Endothelial cell of umbilical vein (primary cell): ENCODE results near the gene UCK1. TPM values are rescaled to one million over a fixed set of nuclear protein-coding genes. Genes with fewer than 3 reads are reported as not detected.

Experiments used
- BruUV-seq: library from RNA; stranded (reverse); fragments of 400-500 nt; replicated peaks from 2 replicates; lab custom pipeline; 2021; lab: Mats Ljungman, UMichigan
- CTCF ChIA-PET: fragments of 300-600, 350-600 bp; sonication (Branson Sonifier 250); formaldehyde crosslinking; loops from one replicate; lab custom pipeline; 2021; ENCODE audit warnings: antibody characterized with exemption, inconsistent platforms; lab: Charles Lee
- POLR2A ChIA-PET: fragments of 300-600, 350-600 bp; sonication (Branson Sonifier 250); formaldehyde crosslinking; loops from one replicate; lab custom pipeline; 2021; ENCODE audit warnings: antibody characterized with exemption, inconsistent platforms; lab: Charles Lee
- DNase-seq: peaks from one replicate; pipeline ENCODE4 v3.0.0-alpha.2; 2011; ENCODE audit warnings: low read depth, low spot score
- FAIRE-seq: peaks from 2 replicates; lab custom pipeline; 2011; peaks lifted over from hg19 to GRCh38; lab: Jason Lieb, UNC
- H2AFZ ChIP-seq: 2 replicates; pipeline ENCODE4 v1.6.0; 2012; ENCODE audit warnings: low read depth, low read length, control low read depth, inconsistent platforms
- H3K27ac ChIP-seq: 2 replicates; pipeline ENCODE4 v1.5.1; 2011; ENCODE audit warnings: low read depth, mild to moderate bottlenecking, control low read depth, low read length, moderate library complexity; ENCODE audit not compliant: insufficient read depth
- H3K27me3 ChIP-seq, 2 experiments: 2 replicates each; pipeline versions ENCODE4 v1.6.0 to v1.6.1; 2011; ENCODE audit warnings: low read length in 2 of 2, mixed read lengths in 1 of 2; ENCODE audit not compliant: control insufficient read depth in 2 of 2, insufficient read depth in 2 of 2
- H3K36me3 ChIP-seq, 2 experiments: 2 replicates in 1 of 2; 3 replicates in 1 of 2; pipeline ENCODE4 v1.5.1; 2011; ENCODE audit warnings: low read length in 2 of 2, mild to moderate bottlenecking in 1 of 2, moderate library complexity in 1 of 2; ENCODE audit not compliant: control insufficient read depth in 2 of 2, insufficient read depth in 2 of 2; ENCODE audit errors: extremely low read depth in 1 of 2
- H3K4me1 ChIP-seq: 3 replicates; pipeline ENCODE4 v1.5.1; 2011; ENCODE audit warnings: mild to moderate bottlenecking, low read length; ENCODE audit not compliant: control insufficient read depth, insufficient read depth; ENCODE audit errors: extremely low read depth
- H3K4me2 ChIP-seq: 2 replicates; pipeline ENCODE4 v1.6.1; 2011; ENCODE audit warnings: low read length, control low read depth, mixed read lengths; ENCODE audit not compliant: insufficient read depth
- H3K4me3 ChIP-seq, 3 experiments: fragments of 200-600 bp in 1 of 3; sonication (generic), shearing (Covaris generic) in 1 of 3; replicated peaks in 1 of 3; 2 replicates each; pipeline ENCODE4 v1.5.1; 2011 to 2016; ENCODE audit warnings: control low read depth in 3 of 3, low read length in 3 of 3, mild to moderate bottlenecking in 2 of 3, inconsistent platforms in 1 of 3, low read depth in 1 of 3, moderate library complexity in 1 of 3; ENCODE audit not compliant: insufficient read depth in 1 of 3
- H3K79me2 ChIP-seq: 2 replicates; pipeline ENCODE4 v1.6.0; 2012; ENCODE audit warnings: low read length, inconsistent platforms; ENCODE audit not compliant: control insufficient read depth, insufficient read depth
- H3K9ac ChIP-seq: replicated peaks from 2 replicates; pipeline ENCODE3; 2011; ENCODE audit warnings: low read length, control low read depth; ENCODE audit not compliant: insufficient read depth; ENCODE audit errors: extremely low read depth
- H3K9me1 ChIP-seq: replicated peaks from 3 replicates; pipeline ENCODE4 v1.6.0; 2011; ENCODE audit warnings: mild to moderate bottlenecking, low read length; ENCODE audit not compliant: control insufficient read depth, insufficient read depth; ENCODE audit errors: extremely low read depth
- H3K9me3 ChIP-seq: replicated peaks from 2 replicates; pipeline ENCODE4 v1.5.1; 2012; ENCODE audit warnings: low read length, inconsistent platforms; ENCODE audit not compliant: control insufficient read depth, insufficient read depth
- H4K20me1 ChIP-seq: replicated peaks from 2 replicates; pipeline ENCODE3; 2011; ENCODE audit warnings: mild to moderate bottlenecking, low read length; ENCODE audit not compliant: control insufficient read depth, insufficient read depth; ENCODE audit errors: extremely low read depth
- CTCF ChIP-seq, 2 donors: IDR thresholded peaks; 1 replicate in 1 of 2; 2 replicates in 1 of 2; pipeline ENCODE4 v1.5.1; 2011; ENCODE audit warnings: low read length in 2 of 2, mild to moderate bottlenecking in 2 of 2, moderate library complexity in 2 of 2, control low read depth in 1 of 2, inconsistent platforms in 1 of 2, low read depth in 1 of 2; ENCODE audit not compliant: insufficient read depth in 1 of 2; ENCODE audit errors: extremely low read depth in 1 of 2
- EZH2 ChIP-seq: IDR thresholded peaks from 2 replicates; pipeline ENCODE4 v1.6.1; 2012; ENCODE audit warnings: borderline replicate concordance, low read depth, mild to moderate bottlenecking, moderate library complexity, low read length, inconsistent platforms; ENCODE audit not compliant: severe bottlenecking
- FOS ChIP-seq: IDR thresholded peaks from 2 replicates; pipeline ENCODE4 v1.6.1; 2011; ENCODE audit warnings: mild to moderate bottlenecking, low read length, moderate library complexity, borderline replicate concordance; ENCODE audit not compliant: insufficient read depth
- GATA2 ChIP-seq: IDR thresholded peaks from 2 replicates; pipeline ENCODE4 v1.7.0; 2011; ENCODE audit warnings: low read depth, mild to moderate bottlenecking, moderate library complexity, mixed read lengths, low read length; ENCODE audit not compliant: insufficient read length, insufficient read depth
- MYC ChIP-seq: IDR thresholded peaks from one replicate; pipeline ENCODE4 v1.6.1; 2011; ENCODE audit warnings: mild to moderate bottlenecking, low read depth, low read length
- POLR2A ChIP-seq: IDR thresholded peaks from 2 replicates; pipeline ENCODE4 v1.6.1; 2012; ENCODE audit warnings: low read depth, mild to moderate bottlenecking, control low read depth, low read length
- POLR2AphosphoS5 ChIP-seq: IDR thresholded peaks from 2 replicates; pipeline ENCODE4 v1.6.1; 2012; ENCODE audit warnings: low read depth, mild to moderate bottlenecking, control low read depth, low read length, moderate library complexity; ENCODE audit not compliant: insufficient read depth
- dilution Hi-C: fragments of 300-500 bp; cut with MboI; formaldehyde crosslinking; loops from one replicate; pipeline ENCODE4 v1.15.0; 2019; ENCODE audit warnings: low sequenced_read_pairs; ENCODE audit not compliant: extremely low pct_ligation_motif_present
- intact Hi-C: fragments of 100-400 bp; cut with micrococcal nuclease; formaldehyde crosslinking; loops from one replicate; pipeline ENCODE4 v1.10.0; 2022
- polyA plus RNA-seq, 4 experiments: library from polyadenylated mRNA; depleted of rRNA in 3 of 4; stranded (reverse) in 3 of 4; unstranded in 1 of 4; fragments of >200 nt; gene quantifications; 2 replicates each; pipeline versions ENCODE4 v1.2.1 to v1.2.3, GENCODE V29; 2011 to 2012; ENCODE audit warnings: missing spikeins in 1 of 4
- total RNA-seq: library from RNA; stranded (reverse); gene quantifications from 2 replicates; pipeline ENCODE4 v1.2.3, GENCODE V29; 2021
- TF ChIP-seq, protein P1 (sequence below): IDR thresholded peaks from 2 replicates; pipeline ENCODE4 v1.6.1; 2011; ENCODE audit not compliant: insufficient read depth, insufficient read length

Gene UCK1
- total and polyA plus RNA-seq, 2 donors (not counting 3 experiments of a cell fraction or from before 2014, with no cell fraction given): 23.6 to 30.1 TPM

- DNase-seq (no peak), FAIRE-seq (no peak)
- no TSS peak for BruUV-seq
- no peaks in the 10 kb centered on the region for H3K4me1 ChIP-seq
- no peaks in the 10 kb centered on the region for H3K9me1 ChIP-seq
- no peak overlapping the region for H3K4me2 ChIP-seq
- no peak overlapping the region for H3K9ac ChIP-seq
- TF ChIP-seq POLR2AphosphoS5 (no peak), EZH2 (no peak), CTCF (IDR thresholded peaks at IDR 0.05; ENCODE audit: extremely low read depth in 1 of 2, insufficient read depth in 1 of 2, low read depth in 1 of 2, low read length in 2 of 2) (no peak), MYC (no peak), GATA2 (no peak), POLR2A (no peak), FOS (no peak)
- TF ChIP-seq, protein P1, sequence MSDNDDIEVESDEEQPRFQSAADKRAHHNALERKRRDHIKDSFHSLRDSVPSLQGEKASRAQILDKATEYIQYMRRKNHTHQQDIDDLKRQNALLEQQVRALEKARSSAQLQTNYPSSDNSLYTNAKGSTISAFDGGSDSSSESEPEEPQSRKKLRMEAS: no peak
- no peaks in the 10 kb centered on the region for H3K27me3 ChIP-seq
- no peaks in the 10 kb centered on the region for H3K9me3 ChIP-seq
- CTCF ChIA-PET: no interaction called here
- H3K79me2 ChIP-seq: peaks cover 3% of the 10 kb centered on the region
- H4K20me1 ChIP-seq: no peaks in the 10 kb centered on the region
- dilution Hi-C loops (no loop called here), intact Hi-C loops (no loop called here)
- H3K36me3 ChIP-seq: peaks cover 39 to 93% of the 10 kb centered on the region in 2 experiments
- POLR2A ChIA-PET: no interaction called here
- no peak overlapping the region for H3K4me3 ChIP-seq
- no peak overlapping the region for H2AFZ ChIP-seq
- no peak overlapping the region for H3K27ac ChIP-seq
Observed at GRCh38 chr9:131487001-131487400, 44.1 kb downstream of the UCK1 start.
